Esophagus squamous epithelium (tissue), 5 donors: Measurements from ENCODE around the gene GTPBP1. TPM values are rescaled to one million over a fixed set of nuclear protein-coding genes. Genes with fewer than 3 reads are reported as not detected.
A peak's percentile ranks its signal among the peaks of the same experiment; 100 is the strongest.

ENCODE experiments used
- DNase-seq: peaks from one replicate; lab custom pipeline; 2025; lab: John Stamatoyannopoulos, UW
- H3K27ac ChIP-seq, 4 donors: fragments of 200-600 bp; sonication (generic); one replicate each; pipeline ENCODE4 v1.5.1; 2016 to 2019; ENCODE audit warnings: mild to moderate bottlenecking in 1 of 4
- H3K27me3 ChIP-seq, 4 donors: fragments of 200-600 bp; sonication (generic); 1 replicate in 3 of 4; 2 replicates in 1 of 4; pipeline versions ENCODE4 v1.5.1 to v1.6.0; 2017 to 2021; ENCODE audit warnings: antibody characterized with exemption in 1 of 4
- H3K36me3 ChIP-seq, 3 donors: fragments of 200-600 bp; sonication (generic); one replicate each; pipeline ENCODE4 v1.5.1; 2016 to 2019
- H3K4me1 ChIP-seq, 3 donors: fragments of 200-600 bp; sonication (generic); one replicate each; pipeline ENCODE4 v1.5.1; 2017 to 2019
- H3K4me3 ChIP-seq, 4 donors: fragments of 200-600 bp; sonication (generic); 1 replicate in 3 of 4; 2 replicates in 1 of 4; pipeline ENCODE4 v1.5.1; 2016 to 2019; ENCODE audit warnings: mild to moderate bottlenecking in 2 of 4, moderate library complexity in 1 of 4
- H3K9me3 ChIP-seq, 3 donors: fragments of 200-600 bp; sonication (generic); one replicate each; pipeline ENCODE4 v1.5.1; 2016 to 2019
- POLR2A ChIP-seq, 4 donors: fragments of 450-650 bp; IDR thresholded peaks; one replicate each; pipeline ENCODE4 v1.6.1; 2017; ENCODE audit warnings: antibody characterized with exemption in 4 of 4, mild to moderate bottlenecking in 4 of 4, moderate library complexity in 3 of 4
- WGBS, 2 donors: methylation state at CpG; one replicate each; pipeline ENCODE4 v1.1.5; 2018; 5-methylcytosine and 5-hydroxymethylcytosine counted together
- intact Hi-C: fragments of 100-400 bp; cut with DNase I; formaldehyde crosslinking; loops from one replicate; pipeline ENCODE4 v1.15.0; 2022
- total RNA-seq, 4 donors: library from RNA; depleted of rRNA; stranded (reverse); fragments of >200 nt; gene quantifications; one replicate each; pipeline ENCODE4 v1.1.0, GENCODE V29; 2016
- TF ChIP-seq, protein P1 (sequence below), 6 experiments: fragments of 450-650 bp in 4 of 6; fragments of 200-600 bp in 2 of 6; sonication (generic) in 2 of 6; IDR thresholded peaks; one replicate each; pipeline ENCODE4 v1.5.1; 2016 to 2019; ENCODE audit warnings: antibody characterized with exemption in 6 of 6, mild to moderate bottlenecking in 4 of 6, moderate library complexity in 4 of 6
- donor health status: DM: yes; HTN: yes; CAD: no.

GTPBP1 gene
- total RNA-seq, 4 donors from 2014 or later, result 15.3 to 37.4 (median 32.0) TPM

DNA sequence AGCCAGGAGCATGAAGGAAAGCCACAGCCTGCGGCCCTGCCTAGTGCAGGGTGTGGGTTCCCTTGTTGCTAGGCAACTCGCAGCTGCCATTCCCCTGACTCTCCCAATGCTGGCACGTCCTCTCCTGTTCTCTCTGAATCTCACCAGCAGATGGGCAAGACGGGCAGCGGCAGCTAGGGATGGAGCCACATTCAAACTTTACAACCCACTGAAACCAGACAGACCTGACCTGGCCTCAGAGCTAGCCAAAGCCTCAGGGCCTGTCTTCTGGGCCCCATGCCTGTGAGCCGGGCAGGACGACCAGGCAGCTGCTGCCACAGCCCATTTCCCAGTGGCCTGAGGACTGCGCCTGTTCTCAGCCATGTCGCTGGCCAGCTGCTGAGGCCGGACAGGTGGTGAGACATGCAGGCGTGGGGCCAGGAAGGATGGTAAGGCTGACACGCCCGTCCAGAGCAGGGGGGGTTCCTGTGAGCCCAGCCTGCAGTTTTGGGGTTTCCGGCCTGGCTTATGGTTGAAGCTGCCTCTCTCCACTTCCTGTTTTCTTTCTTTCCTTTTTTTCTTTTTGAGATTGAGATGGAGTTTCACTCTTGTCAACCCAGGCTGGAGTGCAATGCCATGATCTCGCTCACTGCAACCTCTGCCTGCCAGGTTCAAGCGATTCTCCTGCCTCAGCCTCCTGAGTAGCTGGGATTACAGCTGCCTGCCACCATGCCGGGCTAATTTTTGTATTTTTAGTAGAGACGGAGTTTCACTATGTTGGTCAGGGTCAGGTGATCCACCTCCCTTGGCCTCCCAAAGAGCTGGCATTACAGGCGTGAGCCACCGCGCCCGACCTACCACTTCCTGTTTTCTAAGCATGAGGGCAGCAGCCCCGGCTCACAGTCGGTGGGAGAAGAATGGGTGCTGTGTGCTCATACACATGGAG lies 45.9 kb downstream of the GTPBP1 start:
- Histone ChIP-seq H3K27ac (peak overlapping the region; percentile 43 to 100 (median 69)), H3K9me3 (no peaks in the 10 kb centered on the region), H3K36me3 (peaks cover 33 to 70% (median 47%) of the 10 kb centered on the region in 3 donors), H3K27me3 (no peaks in the 10 kb centered on the region), H3K4me1 (peaks cover 46 to 88% (median 57%) of the 10 kb centered on the region in 3 donors), H3K4me3 (peak overlapping the region in 2 of 4 donors; percentile 19 to 28)
- TF ChIP-seq, protein P1, sequence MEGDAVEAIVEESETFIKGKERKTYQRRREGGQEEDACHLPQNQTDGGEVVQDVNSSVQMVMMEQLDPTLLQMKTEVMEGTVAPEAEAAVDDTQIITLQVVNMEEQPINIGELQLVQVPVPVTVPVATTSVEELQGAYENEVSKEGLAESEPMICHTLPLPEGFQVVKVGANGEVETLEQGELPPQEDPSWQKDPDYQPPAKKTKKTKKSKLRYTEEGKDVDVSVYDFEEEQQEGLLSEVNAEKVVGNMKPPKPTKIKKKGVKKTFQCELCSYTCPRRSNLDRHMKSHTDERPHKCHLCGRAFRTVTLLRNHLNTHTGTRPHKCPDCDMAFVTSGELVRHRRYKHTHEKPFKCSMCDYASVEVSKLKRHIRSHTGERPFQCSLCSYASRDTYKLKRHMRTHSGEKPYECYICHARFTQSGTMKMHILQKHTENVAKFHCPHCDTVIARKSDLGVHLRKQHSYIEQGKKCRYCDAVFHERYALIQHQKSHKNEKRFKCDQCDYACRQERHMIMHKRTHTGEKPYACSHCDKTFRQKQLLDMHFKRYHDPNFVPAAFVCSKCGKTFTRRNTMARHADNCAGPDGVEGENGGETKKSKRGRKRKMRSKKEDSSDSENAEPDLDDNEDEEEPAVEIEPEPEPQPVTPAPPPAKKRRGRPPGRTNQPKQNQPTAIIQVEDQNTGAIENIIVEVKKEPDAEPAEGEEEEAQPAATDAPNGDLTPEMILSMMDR (IDR thresholded peaks at IDR 0.05), result peak in 1 of 6 experiments; percentile 16
- no peak for TF ChIP-seq POLR2A (IDR thresholded peaks at IDR 0.05)
- peak; percentile 41 for DNase-seq
- 42 to 44% methylated on average over 15 to 17 of the region's 24 CpGs for WGBS, 2 donors
- intact Hi-C loops, result no loop called here

DNA sequence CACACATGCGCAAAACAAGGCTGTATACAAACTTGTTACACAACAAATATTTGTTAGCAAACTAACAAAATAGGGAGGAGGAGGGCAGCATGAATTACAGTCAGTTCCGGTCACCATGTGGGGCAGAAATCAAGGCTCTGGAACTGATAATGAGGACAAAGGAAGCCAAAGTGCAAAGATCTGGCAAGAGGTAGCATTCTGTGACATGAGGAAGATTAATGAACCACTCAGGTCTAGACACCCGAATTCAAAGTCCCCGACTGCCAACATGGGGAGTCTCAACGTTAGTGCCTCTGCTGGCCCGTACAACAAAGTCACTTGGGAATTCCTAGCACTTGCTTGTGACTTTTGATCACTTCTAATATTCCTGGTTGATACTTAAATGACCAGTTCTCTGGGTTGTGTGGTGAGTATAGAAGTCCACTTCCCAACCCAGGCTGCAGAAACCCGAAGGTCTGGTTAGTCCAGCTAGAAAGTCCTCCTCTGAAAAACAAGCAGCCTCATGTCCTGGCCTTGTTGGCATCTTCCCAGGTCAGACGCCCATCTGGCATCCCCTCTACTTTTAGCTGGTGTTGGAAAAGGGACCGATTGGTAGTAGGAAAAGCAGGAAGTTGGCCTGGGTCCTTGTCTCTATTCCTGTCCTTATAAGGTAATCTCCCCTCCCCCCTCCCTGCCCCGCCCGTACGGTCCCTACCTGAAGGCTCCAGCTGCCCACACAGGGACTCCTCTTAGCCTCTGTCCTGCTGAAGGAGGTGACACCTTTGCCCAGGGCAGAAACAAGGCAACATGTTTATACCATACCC lies 48.4 kb downstream of the GTPBP1 start:
- intact Hi-C loops, result no loop called here
- Histone ChIP-seq H3K27ac (peak overlapping the region; percentile 97 to 100 (median 98)), H3K9me3 (no peaks in the 10 kb centered on the region), H3K27me3 (no peaks in the 10 kb centered on the region), H3K4me3 (peak overlapping the region; percentile 67 to 83 (median 74)), H3K36me3 (peaks cover 20 to 46% (median 33%) of the 10 kb centered on the region in 3 donors), H3K4me1 (peaks cover 39 to 78% (median 48%) of the 10 kb centered on the region in 3 donors)
- TF ChIP-seq, protein P1 (IDR thresholded peaks at IDR 0.05), result no peak
- TF ChIP-seq POLR2A (IDR thresholded peaks at IDR 0.05), result peak in 1 of 4 donors; percentile 31
- DNase-seq, result peak; percentile 20
- WGBS, 2 donors, result 9% methylated on average over 10 to 12 of the region's 12 CpGs

DNA sequence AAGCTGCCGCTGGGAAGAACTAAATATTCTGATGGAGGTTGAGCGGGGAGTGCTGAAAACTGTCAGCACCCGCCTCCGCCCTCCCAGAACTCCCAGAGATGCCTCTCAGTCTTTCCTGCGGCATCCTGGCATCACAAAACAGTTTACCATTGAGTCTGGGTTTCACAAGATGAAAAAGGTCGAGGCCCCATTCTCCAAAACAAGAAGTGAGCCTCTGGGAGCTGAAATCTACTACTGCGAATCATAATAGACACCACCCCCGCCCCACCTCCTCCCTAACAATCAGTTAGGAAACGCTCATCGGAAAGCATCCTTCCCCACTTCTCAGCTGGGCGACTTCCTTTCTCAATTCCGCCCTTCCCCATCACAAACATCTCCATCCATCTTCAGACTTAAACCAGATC lies 49.0 kb downstream of the GTPBP1 start:
- peaks cover 15 to 39% (median 26%) of the 10 kb centered on the region in 3 donors for H3K36me3 ChIP-seq
- no peaks in the 10 kb centered on the region for H3K9me3 ChIP-seq
- TF ChIP-seq, protein P1 (IDR thresholded peaks at IDR 0.05), result no peak
- H3K4me3 ChIP-seq, result peak overlapping the region; percentile 67 to 83 (median 74)
- H3K27ac ChIP-seq, result peak overlapping the region; percentile 97 to 100 (median 98)
- DNase-seq, result no peak
- 2 to 5% methylated on average over 7 to 12 of the region's 12 CpGs for WGBS, 2 donors
- H3K4me1 ChIP-seq, result peaks cover 39 to 72% (median 46%) of the 10 kb centered on the region in 3 donors
- intact Hi-C loops, result no loop called here
- H3K27me3 ChIP-seq, result no peaks in the 10 kb centered on the region

DNA sequence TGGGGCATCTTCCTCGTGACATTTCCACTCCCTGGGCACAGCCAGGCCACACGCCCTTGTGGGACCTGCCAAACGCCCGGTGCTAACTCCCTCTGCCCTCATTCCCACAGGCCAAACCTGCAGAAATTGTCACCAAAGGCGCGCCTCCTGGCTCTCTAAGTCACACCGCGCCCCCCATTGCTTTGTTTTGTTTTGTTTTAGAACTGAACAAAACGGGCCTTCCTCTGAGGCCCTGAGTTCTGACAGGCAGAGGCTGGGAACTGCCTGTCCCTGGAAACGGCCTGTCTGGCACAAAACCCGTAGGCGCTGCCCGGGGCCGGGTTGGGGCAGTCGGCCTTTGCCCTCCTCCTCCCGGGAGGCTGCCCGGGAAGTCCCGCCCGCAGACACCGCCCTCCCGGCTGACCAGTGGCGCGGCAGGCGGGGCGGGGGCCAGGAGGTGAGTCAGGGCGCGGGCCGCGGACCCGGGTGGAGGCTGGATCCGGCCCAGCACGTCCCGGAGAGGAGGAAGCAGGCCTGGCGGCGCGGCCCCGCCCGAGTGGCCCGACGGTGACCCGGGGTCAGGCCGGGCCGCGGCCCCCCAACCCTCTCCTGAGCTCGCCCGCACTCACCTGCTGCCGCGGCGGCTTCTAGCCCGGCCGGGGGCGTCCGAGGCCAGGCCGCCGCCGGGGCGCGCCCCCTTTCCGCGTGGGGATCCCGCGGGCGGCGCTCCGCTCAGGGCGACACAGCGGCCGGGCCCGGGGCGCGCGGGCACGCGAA lies 49.6 kb downstream of the GTPBP1 start:
- no peaks in the 10 kb centered on the region for H3K27me3 ChIP-seq
- peak overlapping the region; percentile 97 to 100 (median 98) for H3K27ac ChIP-seq
- DNase-seq, result peak; percentile 37
- WGBS, 2 donors, result 0% methylated on average over 1 to 6 of the region's 74 CpGs
- peaks cover 39 to 66% (median 46%) of the 10 kb centered on the region in 3 donors for H3K4me1 ChIP-seq
- peak overlapping the region; percentile 67 to 83 (median 74) for H3K4me3 ChIP-seq
- intact Hi-C loops, result no loop called here
- TF ChIP-seq POLR2A (IDR thresholded peaks at IDR 0.05), result peak in 2 of 4 donors; percentile 33 to 70
- TF ChIP-seq, protein P1 (IDR thresholded peaks at IDR 0.05), result no peak
- H3K9me3 ChIP-seq, result no peaks in the 10 kb centered on the region
- H3K36me3 ChIP-seq, result peaks cover 10 to 34% (median 21%) of the 10 kb centered on the region in 3 donors
